GM19463 (cell line): Measurements from ENCODE around the gene ISOC1.

Experiments
- ATAC-seq: cut with Tn5 transposase; IDR thresholded peaks from one replicate; pipeline ENCODE4 v1.9.1; 2021; ENCODE audit warnings: mild to moderate bottlenecking, moderate library complexity; ENCODE audit not compliant: unreplicated experiment

The ISOC1 gene

GRCh38 chr5:129094087-129094923 is at the start of gene ISOC1:
ISOC1 (plus strand) TSS chr5:129094749; CDS start chr5:129094767, 18 bp downstream.
- ATAC-seq = peak; percentile 86

- ATAC-seq = no peak
Measured at GRCh38 chr5:129046151-129046550, 48.4 kb upstream of the ISOC1 start.

GRCh38 chr5:129048509-129048908 is 46.0 kb upstream of the ISOC1 start:
- no peak for ATAC-seq

GRCh38 chr5:129049126-129049799 is 45.3 kb upstream of the ISOC1 start:
- no peak for ATAC-seq

- no peak for ATAC-seq
Measured at GRCh38 chr5:129051283-129051682, 43.3 kb upstream of the ISOC1 start.

- no peak for ATAC-seq
Measured at GRCh38 chr5:129053438-129053837, 41.1 kb upstream of the ISOC1 start.

- ATAC-seq = no peak
Measured at GRCh38 chr5:129057329-129057728, 37.2 kb upstream of the ISOC1 start.

- no peak for ATAC-seq
Measured at GRCh38 chr5:129061849-129062248, 32.7 kb upstream of the ISOC1 start.

- no peak for ATAC-seq
Measured at GRCh38 chr5:129063483-129064113, 31.0 kb upstream of the ISOC1 start.

GRCh38 chr5:129065721-129066120 is 28.8 kb upstream of the ISOC1 start:
- no peak for ATAC-seq

- no peak for ATAC-seq
Measured at GRCh38 chr5:129067745-129068144, 26.8 kb upstream of the ISOC1 start.

- no peak for ATAC-seq
Measured at GRCh38 chr5:129069292-129069691, 25.3 kb upstream of the ISOC1 start.

GRCh38 chr5:129073111-129073510 is 21.4 kb upstream of the ISOC1 start:
- ATAC-seq = no peak

- ATAC-seq = no peak
Measured at GRCh38 chr5:129074903-129075302, 19.6 kb upstream of the ISOC1 start.

GRCh38 chr5:129077433-129078075 is 17.0 kb upstream of the ISOC1 start:
- ATAC-seq = no peak

GRCh38 chr5:129078247-129078646 is 16.3 kb upstream of the ISOC1 start:
- ATAC-seq = no peak

GRCh38 chr5:129078660-129079059 is 15.9 kb upstream of the ISOC1 start:
- no peak for ATAC-seq

GRCh38 chr5:129079496-129079895 is 15.1 kb upstream of the ISOC1 start:
- ATAC-seq = no peak

GRCh38 chr5:129080766-129081165 is 13.8 kb upstream of the ISOC1 start:
- no peak for ATAC-seq

GRCh38 chr5:129082225-129083136 is 12.1 kb upstream of the ISOC1 start:
- ATAC-seq = no peak
